GM19395 (cell line): ENCODE data around the gene SURF1.
"Not testable (repeated sequence)": the region's sequence is repeated elsewhere in the genome, so short reads cannot be mapped to it uniquely, and the experiment has no call there.

Experiments
- ATAC-seq: cut with Tn5 transposase; IDR thresholded peaks from one replicate; pipeline ENCODE4 v1.9.1; 2021; ENCODE audit warnings: mild to moderate bottlenecking, moderate library complexity; ENCODE audit not compliant: unreplicated experiment

The SURF1 gene

GRCh38 chr9:133356391-133357091 is at the start of gene SURF1, which contains the start of gene SURF2:
Gene SURF1, minus strand, starts transcription at chr9:133356487. Its CDS starts 34 bp downstream, at chr9:133356453.
Gene SURF2, plus strand, starts transcription at chr9:133356550. Its CDS starts 43 bp downstream, at chr9:133356593.
- ATAC-seq: peak; percentile 47

- no peak for ATAC-seq
These were observed 49.5 kb upstream of the SURF1 start for GRCh38 chr9:133405508-133406438.

GRCh38 chr9:133404454-133405002 is 48.2 kb upstream of the SURF1 start:
- no peak for ATAC-seq

GRCh38 chr9:133403766-133404453 is 47.6 kb upstream of the SURF1 start:
- no peak for ATAC-seq

- ATAC-seq: no peak
These were observed 46.4 kb upstream of the SURF1 start for GRCh38 chr9:133402689-133403088.

- no peak for ATAC-seq
These were observed 45.3 kb upstream of the SURF1 start for GRCh38 chr9:133401588-133401987.

GRCh38 chr9:133400292-133400691 is 44.0 kb upstream of the SURF1 start:
- ATAC-seq: no peak

GRCh38 chr9:133397895-133398294 is 41.6 kb upstream of the SURF1 start:
- no peak for ATAC-seq

GRCh38 chr9:133397370-133397769 is 41.1 kb upstream of the SURF1 start:
- no peak for ATAC-seq

GRCh38 chr9:133396952-133397351 is 40.7 kb upstream of the SURF1 start:
- ATAC-seq: no peak

- ATAC-seq: no peak
These were observed 38.5 kb upstream of the SURF1 start for GRCh38 chr9:133394687-133395271.

- ATAC-seq: no peak
These were observed 37.1 kb upstream of the SURF1 start for GRCh38 chr9:133393399-133393798.

- not testable (repeated sequence) for ATAC-seq
These were observed 36.0 kb upstream of the SURF1 start for GRCh38 chr9:133392308-133392707.

- ATAC-seq: not testable (repeated sequence)
These were observed 35.2 kb upstream of the SURF1 start for GRCh38 chr9:133391449-133391848.

- ATAC-seq: no peak
These were observed 34.4 kb upstream of the SURF1 start for GRCh38 chr9:133390713-133391112.

GRCh38 chr9:133389562-133389961 is 33.3 kb upstream of the SURF1 start:
- ATAC-seq: no peak

GRCh38 chr9:133389025-133389557 is 32.8 kb upstream of the SURF1 start:
- ATAC-seq: no peak

- no peak for ATAC-seq
These were observed 31.4 kb upstream of the SURF1 start for GRCh38 chr9:133387680-133388079.

- no peak for ATAC-seq
These were observed 30.1 kb upstream of the SURF1 start for GRCh38 chr9:133386338-133386737.

GRCh38 chr9:133385452-133385851 is 29.2 kb upstream of the SURF1 start:
- ATAC-seq: no peak
